B cell (primary cell): ENCODE data around the gene TSPAN1. TPM values are rescaled to one million over a fixed set of nuclear protein-coding genes. Genes with fewer than 3 reads are reported as not detected.

Experiments used
- ATAC-seq: fragments of 200-7000 bp; cut with Tn5 transposase; one replicate; pipeline ENCODE4 v1.10.0; 2021; ENCODE audit warnings: low read depth, mild to moderate bottlenecking, moderate number of reproducible peaks, moderate library complexity
- CTCF ChIA-PET: fragments of 350-600 bp; sonication (Branson Sonifier 250); formaldehyde crosslinking; loops from one replicate; lab custom pipeline; 2021; ENCODE audit warnings: antibody characterized with exemption, inconsistent platforms; lab: Charles Lee
- POLR2A ChIA-PET: fragments of 350-600 bp; sonication (Branson Sonifier 250); formaldehyde crosslinking; loops from one replicate; lab custom pipeline; 2021; ENCODE audit warnings: antibody characterized with exemption; lab: Charles Lee
- DNase-seq: peaks from one replicate; pipeline ENCODE4 v3.0.0; 2013
- H2AFZ ChIP-seq: 2 replicates; pipeline ENCODE4 v1.6.1; 2012; ENCODE audit warnings: mild to moderate bottlenecking, low read depth, low read length; ENCODE audit not compliant: insufficient read depth, poor library complexity, severe bottlenecking
- H3K27ac ChIP-seq, 2 donors: 1 replicate in 1 of 2; 2 replicates in 1 of 2; pipeline ENCODE4 v1.5.1; 2012 to 2013; ENCODE audit warnings: low read length in 2 of 2, mild to moderate bottlenecking in 2 of 2, moderate library complexity in 1 of 2
- H3K27me3 ChIP-seq, 4 experiments: fragments of 200-600 bp in 1 of 4; sonication (generic) in 1 of 4; replicated peaks in 1 of 4; 1 replicate in 2 of 4; 2 replicates in 2 of 4; pipeline versions ENCODE4 v1.6.1 to v1.7.0; 2013 to 2016; ENCODE audit warnings: low read length in 3 of 4, mild to moderate bottlenecking in 2 of 4, mixed read lengths in 1 of 4, moderate library complexity in 1 of 4; ENCODE audit not compliant: insufficient read depth in 4 of 4, control insufficient read depth in 3 of 4; ENCODE audit errors: control extremely low read depth in 1 of 4
- H3K36me3 ChIP-seq, 2 experiments: replicated peaks in 1 of 2; 1 replicate in 1 of 2; 2 replicates in 1 of 2; pipeline versions ENCODE4 v1.6.1 to v1.7.1; 2013; ENCODE audit warnings: low read length in 1 of 2; ENCODE audit not compliant: insufficient read depth in 2 of 2, control insufficient read depth in 1 of 2; ENCODE audit errors: control extremely low read depth in 1 of 2, extremely low read depth in 1 of 2
- H3K4me1 ChIP-seq, 2 donors: fragments of 200-600 bp in 1 of 2; sonication (generic) in 1 of 2; 1 replicate in 1 of 2; 2 replicates in 1 of 2; pipeline versions ENCODE4 v1.5.1 to v1.6.1; 2013 to 2017; ENCODE audit warnings: low read length in 2 of 2; ENCODE audit not compliant: control insufficient read depth in 2 of 2, insufficient read depth in 2 of 2
- H3K4me2 ChIP-seq: replicated peaks from 2 replicates; pipeline ENCODE3; 2012; ENCODE audit warnings: mild to moderate bottlenecking, low read depth, low read length; ENCODE audit not compliant: poor library complexity, severe bottlenecking
- H3K4me3 ChIP-seq, 5 experiments: fragments of 200-600 bp in 1 of 5; sonication (generic) in 1 of 5; 1 replicate in 3 of 5; 2 replicates in 2 of 5; pipeline versions ENCODE4 v1.5.1 to v1.7.0; 2011 to 2016; ENCODE audit warnings: low read length in 4 of 5, mild to moderate bottlenecking in 4 of 5, low read depth in 2 of 5, control low read depth in 1 of 5, moderate library complexity in 1 of 5; ENCODE audit not compliant: insufficient read depth in 1 of 5; ENCODE audit errors: control extremely low read depth in 1 of 5, extremely low read depth in 1 of 5
- H3K79me2 ChIP-seq: fragments of 200-600 bp; sonication (generic); one replicate; pipeline ENCODE4 v1.6.0; 2016; ENCODE audit warnings: low read length; ENCODE audit not compliant: control insufficient read depth, insufficient read depth
- H3K9ac ChIP-seq: fragments of 200-600 bp; sonication (generic); 2 replicates; pipeline ENCODE4 v1.6.1; 2017; ENCODE audit warnings: mild to moderate bottlenecking, low read length, moderate library complexity
- H3K9me3 ChIP-seq, 3 donors: one replicate each; pipeline versions ENCODE4 v1.6.1 to v1.7.1; 2013; ENCODE audit warnings: low read length in 2 of 3; ENCODE audit not compliant: control insufficient read depth in 2 of 3, insufficient read depth in 1 of 3; ENCODE audit errors: control extremely low read depth in 1 of 3
- H4K20me1 ChIP-seq: 2 replicates; pipeline ENCODE4 v1.6.0; 2012; ENCODE audit warnings: mild to moderate bottlenecking, low read length; ENCODE audit not compliant: insufficient read depth, control insufficient read depth, poor library complexity, severe bottlenecking
- H3K27ac Mint-ChIP-seq: one replicate; pipeline ENCODE4 v1.8.0; 2021; ENCODE audit warnings: mixed read lengths
- H3K27me3 Mint-ChIP-seq: one replicate; pipeline ENCODE4 v1.8.0; 2021; ENCODE audit warnings: mixed read lengths
- H3K4me1 Mint-ChIP-seq: one replicate; pipeline ENCODE4 v1.8.0; 2021; ENCODE audit warnings: mixed read lengths
- H3K4me3 Mint-ChIP-seq: one replicate; pipeline ENCODE4 v1.8.0; 2021; ENCODE audit warnings: mixed read lengths
- H3K9me3 Mint-ChIP-seq: one replicate; pipeline ENCODE4 v1.8.0; 2022; ENCODE audit warnings: mixed read lengths; ENCODE audit not compliant: insufficient read depth
- CTCF ChIP-seq: fragments of 200-600 bp; IDR thresholded peaks from one replicate; pipeline ENCODE4 v1.8.0; 2022; ENCODE audit warnings: antibody characterized with exemption, mild to moderate bottlenecking
- EZH2 ChIP-seq: IDR thresholded peaks from 2 replicates; pipeline ENCODE4 v1.6.1; 2012; ENCODE audit warnings: borderline replicate concordance, low read depth, mild to moderate bottlenecking, moderate library complexity, low read length; ENCODE audit not compliant: insufficient read depth, poor library complexity, severe bottlenecking
- WGBS: methylation state at CpG from one replicate; pipeline ENCODE4 v1.1.5; 2013; ENCODE audit warnings: missing lambda C conversion rate; ENCODE audit not compliant: insufficient coverage; 5-methylcytosine and 5-hydroxymethylcytosine counted together
- intact Hi-C: fragments of 100-400 bp; cut with micrococcal nuclease; formaldehyde crosslinking; loops from one replicate; pipeline ENCODE4 v1.10.0; 2022
- polyA plus RNA-seq: library from polyadenylated mRNA; depleted of rRNA; stranded (reverse); fragments of >200 nt; gene quantifications from 2 replicates; pipeline ENCODE4 v1.2.3, GENCODE V29; 2012
- total RNA-seq, 2 donors: library from RNA; stranded (reverse); fragments of 120-200 nt in 1 of 2; gene quantifications; 1 replicate in 1 of 2; 2 replicates in 1 of 2; pipeline versions ENCODE4 v1.2.3 to v1.2.4, GENCODE V29; 2013 to 2022

TSPAN1 gene
- total and polyA plus RNA-seq, 2 donors (not counting 1 experiment from before 2014, with no cell fraction given): not detected

- TF ChIP-seq EZH2: no peak
- no peak for TF ChIP-seq CTCF
Measured at GRCh38 chr1:46176211-46176865, 1.5 kb downstream of the TSPAN1 start, which contains the start of gene P3R3URF. Gene P3R3URF, minus strand, starts transcription at chr1:46176488. Its CDS starts 17 bp downstream, at chr1:46176471.

More at GRCh38 chr1:46176211-46176865, 1.5 kb downstream of the TSPAN1 start, which contains the start of gene P3R3URF:
- no peaks in the 10 kb centered on the region for H3K9me3 Mint-ChIP-seq
- ChIA-PET CTCF (interaction anchor here (0.9 to 13.8 kb wide), 2 partner anchors 27 to 139 kb away, joined by 3 to 249 read pairs; no protein-coding TSS in a partner anchor), POLR2A (no interaction called here)
- Histone ChIP-seq H3K4me1 (peaks cover 10 to 27% of the 10 kb centered on the region in 2 donors), H3K4me3 (no peak within 1 kb of the TSS), H3K9ac (no peak within 1 kb of the TSS), H3K36me3 (no peaks in the 10 kb centered on the region), H3K27ac (no peak within 1 kb of the TSS), H3K79me2 (no peaks in the 10 kb centered on the region), H3K4me2 (no peak within 1 kb of the TSS), H2AFZ (no peak within 1 kb of the TSS), H4K20me1 (no peaks in the 10 kb centered on the region), H3K27me3 (no peaks in the 10 kb centered on the region), H3K9me3 (no peaks in the 10 kb centered on the region)
- 85% methylated on average over 13 of the region's 13 CpGs for WGBS
- intact Hi-C loops: loop anchor here (5.0 kb wide), 1 partner anchor 171 kb away; no protein-coding TSS in a partner anchor
- no peak for DNase-seq
- no peaks in the 10 kb centered on the region for H3K27me3 Mint-ChIP-seq
- ATAC-seq: no peak
- H3K4me1 Mint-ChIP-seq: peaks cover 6% of the 10 kb centered on the region
- H3K4me3 Mint-ChIP-seq: no peak within 1 kb of the TSS
- no peak within 1 kb of the TSS for H3K27ac Mint-ChIP-seq
